GM19099 (cell line): ENCODE results near the gene SEMA3G.

Experiments used
- POLR2A ChIP-seq: IDR thresholded peaks from 3 replicates; pipeline ENCODE4 v1.6.1; 2011; ENCODE audit warnings: low read depth; ENCODE audit not compliant: insufficient read length; ENCODE audit errors: extremely low read depth

SEMA3G gene

DNA sequence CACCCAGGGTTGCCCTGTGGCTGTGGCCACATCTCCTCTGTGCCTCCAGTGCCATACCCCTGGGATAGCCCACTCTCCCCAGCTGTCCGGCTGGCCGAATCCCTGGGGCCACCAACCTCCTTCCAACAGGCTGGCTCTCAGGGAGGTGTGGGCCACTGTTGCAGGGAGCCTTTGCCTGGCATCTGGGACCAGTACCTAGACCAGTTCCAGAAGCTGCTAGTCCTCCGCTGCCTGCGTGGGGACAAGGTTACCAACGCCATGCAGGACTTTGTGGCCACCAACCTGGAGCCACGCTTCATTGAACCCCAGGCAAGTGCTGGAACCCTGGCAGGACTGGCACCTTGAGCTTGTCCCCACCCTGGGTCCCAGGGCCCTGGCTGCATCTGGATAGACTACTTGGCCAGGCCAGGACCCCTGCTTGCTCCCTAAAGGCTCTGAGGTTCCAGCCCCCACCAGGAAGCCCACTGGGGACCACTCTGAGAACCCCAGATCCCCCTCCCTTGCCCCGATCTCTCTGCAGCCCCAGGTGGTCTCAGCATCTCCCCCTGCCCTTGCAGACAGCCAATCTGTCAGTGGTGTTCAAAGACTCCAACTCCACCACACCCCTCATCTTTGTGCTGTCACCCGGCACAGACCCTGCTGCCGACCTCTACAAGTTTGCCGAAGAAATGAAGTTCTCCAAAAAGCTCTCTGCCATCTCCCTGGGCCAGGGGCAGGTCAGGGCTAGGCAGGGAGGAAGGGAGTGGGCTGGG, 50.0 kb downstream of the SEMA3G start:
- TF ChIP-seq POLR2A = no peak

DNA sequence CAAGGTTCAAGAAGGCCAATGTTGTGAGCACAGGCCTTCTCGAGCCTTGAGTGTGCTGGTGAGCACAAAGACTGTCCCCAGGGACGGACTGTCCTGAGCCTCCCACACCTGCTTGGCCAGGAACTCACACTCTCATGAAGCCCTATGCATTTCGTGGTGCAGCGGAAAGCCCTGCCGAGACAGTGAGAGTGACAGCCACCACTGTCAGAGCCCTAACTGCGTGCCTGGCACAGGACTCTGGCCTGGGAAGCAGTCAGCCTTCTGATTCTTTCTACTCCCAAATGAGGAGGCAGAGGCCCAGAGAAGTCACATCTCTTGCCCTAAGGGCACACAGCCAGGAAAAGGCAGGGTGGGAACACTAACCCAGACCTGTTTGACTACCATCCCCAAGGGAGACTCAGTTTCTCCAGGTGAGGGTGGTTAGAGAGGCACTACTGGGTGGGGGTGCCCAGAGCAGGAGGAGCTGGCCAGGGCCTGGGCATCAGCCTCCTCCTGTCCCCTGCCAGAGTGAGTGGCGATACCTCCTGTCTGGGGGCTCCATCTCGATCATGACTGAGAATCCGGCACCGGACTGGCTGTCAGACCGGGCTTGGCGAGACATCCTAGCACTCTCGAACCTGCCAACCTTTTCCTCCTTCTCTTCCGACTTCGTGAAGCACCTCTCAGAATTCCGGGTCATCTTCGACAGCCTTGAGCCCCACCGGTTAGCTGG, 50.8 kb downstream of the SEMA3G start:
- TF ChIP-seq POLR2A = no peak

DNA sequence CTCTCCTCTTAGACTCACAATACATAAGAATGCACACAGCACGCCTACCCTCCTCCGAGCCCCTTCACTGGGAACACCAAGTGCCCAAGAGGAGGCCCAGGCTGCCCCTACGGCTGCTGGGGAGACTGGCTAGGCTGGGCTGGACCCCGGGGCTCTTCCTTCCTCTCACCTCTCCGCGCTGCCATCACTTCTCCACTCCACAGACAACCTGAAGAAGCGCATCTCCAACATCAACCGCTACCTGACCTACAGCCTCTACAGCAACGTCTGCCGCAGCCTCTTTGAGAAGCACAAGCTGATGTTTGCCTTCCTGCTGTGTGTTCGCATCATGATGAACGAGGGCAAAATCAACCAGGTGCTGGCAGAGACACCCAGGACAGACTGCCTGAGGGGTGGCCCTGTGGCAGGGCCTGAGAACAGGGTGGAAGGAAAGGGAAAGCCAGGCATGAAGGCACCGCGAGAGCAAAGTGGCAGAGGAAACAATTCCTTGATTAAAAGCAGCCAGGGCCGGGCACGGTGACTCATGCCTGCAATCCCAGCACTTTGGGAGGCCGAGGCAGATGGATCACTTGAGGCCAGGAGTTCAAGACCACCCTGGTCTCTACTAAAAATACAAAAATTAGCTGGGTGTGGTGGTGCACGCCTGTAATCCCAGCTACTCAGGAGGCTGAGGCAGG, 51.6 kb downstream of the SEMA3G start:
- no peak for TF ChIP-seq POLR2A

DNA sequence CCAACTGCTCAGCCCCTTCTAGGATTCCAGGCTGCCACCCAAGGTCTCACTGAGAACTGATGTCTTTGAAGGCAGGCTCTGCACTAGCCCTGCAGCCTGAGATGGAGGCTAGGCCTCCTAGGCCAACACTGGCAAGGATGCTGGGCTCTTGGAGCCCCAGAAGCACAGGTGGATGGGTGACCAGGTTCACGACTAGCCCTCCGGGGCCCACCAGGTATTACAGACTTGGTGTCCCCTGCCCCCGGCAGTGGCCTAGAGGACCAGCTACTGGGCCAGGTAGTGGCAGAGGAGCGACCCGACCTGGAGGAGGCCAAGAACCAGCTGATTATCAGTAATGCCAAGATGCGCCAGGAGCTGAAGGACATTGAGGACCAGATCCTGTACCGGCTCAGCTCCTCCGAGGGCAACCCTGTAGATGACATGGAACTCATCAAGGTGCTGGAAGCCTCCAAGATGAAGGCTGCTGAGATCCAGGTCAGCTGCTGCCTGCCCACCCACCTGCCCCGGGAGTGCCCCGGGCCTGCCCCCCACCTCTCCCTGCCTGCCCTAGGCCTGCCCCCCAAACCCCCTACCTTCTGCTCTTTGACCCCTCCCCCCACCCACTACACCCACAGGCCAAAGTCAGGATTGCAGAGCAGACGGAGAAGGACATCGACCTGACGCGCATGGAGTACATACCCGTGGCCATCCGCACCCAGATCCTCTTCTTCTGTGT, 52.5 kb downstream of the SEMA3G start:
- TF ChIP-seq POLR2A = no peak

DNA sequence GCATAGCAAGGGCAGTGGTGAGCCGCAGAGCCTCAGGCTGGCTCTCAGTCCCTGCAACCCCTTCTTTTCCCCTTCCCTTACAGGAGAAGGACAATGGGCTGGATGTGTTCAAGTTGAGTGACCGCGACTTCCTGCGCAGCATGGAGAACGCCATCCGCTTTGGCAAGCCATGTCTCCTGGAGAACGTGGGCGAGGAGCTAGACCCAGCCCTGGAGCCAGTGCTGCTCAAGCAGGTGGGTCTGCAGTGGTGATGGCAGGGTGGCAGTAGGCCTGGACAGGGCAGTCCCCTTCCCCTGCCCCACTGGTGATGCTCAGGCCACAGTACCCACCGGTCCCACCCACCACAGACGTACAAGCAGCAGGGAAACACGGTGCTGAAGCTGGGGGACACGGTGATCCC, 53.8 kb downstream of the SEMA3G start:
- TF ChIP-seq POLR2A = no peak

DNA sequence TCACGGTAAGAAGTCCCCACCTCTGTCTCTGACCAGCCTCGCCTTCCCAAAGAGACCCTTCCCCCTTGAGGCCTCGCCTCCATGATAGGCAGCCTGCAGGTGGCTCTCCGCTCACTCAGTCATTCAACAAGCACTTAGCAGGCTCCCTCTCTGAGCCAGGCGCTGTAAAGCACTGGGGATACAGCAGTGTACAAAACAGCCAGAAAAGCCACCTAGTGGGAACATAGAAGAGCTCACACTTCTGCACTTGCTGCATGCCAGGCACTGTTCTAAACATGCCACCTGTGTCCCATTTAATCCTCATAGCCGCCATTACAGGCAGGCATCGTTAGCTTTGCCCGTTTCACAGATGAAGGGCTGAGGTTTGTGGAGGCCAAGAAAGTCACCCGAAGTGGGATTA, 56.0 kb downstream of the SEMA3G start:
- no peak for TF ChIP-seq POLR2A

DNA sequence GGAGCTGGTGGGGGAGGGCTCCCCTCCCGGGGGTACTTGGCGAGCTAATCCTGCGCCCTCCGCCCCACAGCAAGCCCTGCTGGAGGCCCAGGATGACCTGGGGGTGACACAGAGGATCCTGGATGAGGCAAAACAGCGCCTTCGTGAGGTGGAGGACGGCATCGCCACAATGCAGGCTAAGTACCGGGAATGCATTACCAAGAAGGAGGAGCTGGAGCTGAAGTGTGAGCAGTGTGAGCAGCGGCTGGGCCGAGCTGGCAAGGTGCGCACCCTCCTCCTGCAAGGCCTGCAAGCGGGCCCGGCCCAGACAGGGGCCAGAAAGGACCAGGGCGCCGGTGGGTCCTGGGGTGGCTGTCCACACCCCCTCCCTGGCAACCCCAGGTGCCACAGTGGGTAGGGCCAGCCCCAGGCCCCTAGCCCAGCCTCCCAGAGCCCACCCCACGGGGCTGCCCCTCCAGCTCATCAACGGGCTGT, 56.5 kb downstream of the SEMA3G start:
- TF ChIP-seq POLR2A = no peak

DNA sequence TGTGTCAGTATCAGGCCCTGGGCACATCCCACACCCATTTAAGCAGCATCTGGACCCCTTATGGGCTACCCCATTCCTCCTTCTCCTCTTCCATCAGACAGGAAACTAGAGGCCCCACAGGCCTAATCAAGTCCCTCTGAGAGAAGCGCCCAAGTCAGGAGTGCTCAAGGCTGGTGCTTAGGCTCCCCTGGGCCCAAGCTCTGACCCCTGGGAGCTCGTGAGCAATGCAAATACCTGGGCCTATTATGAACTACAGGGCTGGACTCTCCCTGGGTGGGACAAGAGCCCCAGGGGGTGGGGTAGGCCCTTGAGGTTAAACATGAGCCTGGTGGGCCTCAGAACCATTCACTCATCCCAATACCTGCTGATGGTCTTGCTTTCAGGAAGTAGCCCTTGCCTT, 57.4 kb downstream of the SEMA3G start:
- no peak for TF ChIP-seq POLR2A

DNA sequence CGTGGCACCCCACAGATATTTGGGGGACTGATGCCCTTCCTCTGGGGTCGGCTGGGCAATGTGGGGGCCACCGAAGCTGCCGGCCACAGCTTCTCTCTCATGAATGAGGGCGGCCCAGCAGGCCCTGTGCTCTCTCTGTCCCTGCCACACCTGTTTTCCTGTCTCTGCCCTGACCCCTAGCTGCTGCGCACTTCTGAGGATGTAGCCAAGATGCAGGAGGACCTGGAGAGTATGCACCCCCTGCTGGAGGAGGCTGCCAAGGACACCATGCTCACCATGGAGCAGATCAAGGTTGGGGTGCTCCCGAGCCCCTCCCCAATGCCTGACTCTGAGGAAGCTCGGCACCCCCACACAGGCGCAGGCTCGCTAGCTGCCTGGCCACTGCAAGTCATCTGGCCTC, 59.7 kb downstream of the SEMA3G start:
- no peak for TF ChIP-seq POLR2A

DNA sequence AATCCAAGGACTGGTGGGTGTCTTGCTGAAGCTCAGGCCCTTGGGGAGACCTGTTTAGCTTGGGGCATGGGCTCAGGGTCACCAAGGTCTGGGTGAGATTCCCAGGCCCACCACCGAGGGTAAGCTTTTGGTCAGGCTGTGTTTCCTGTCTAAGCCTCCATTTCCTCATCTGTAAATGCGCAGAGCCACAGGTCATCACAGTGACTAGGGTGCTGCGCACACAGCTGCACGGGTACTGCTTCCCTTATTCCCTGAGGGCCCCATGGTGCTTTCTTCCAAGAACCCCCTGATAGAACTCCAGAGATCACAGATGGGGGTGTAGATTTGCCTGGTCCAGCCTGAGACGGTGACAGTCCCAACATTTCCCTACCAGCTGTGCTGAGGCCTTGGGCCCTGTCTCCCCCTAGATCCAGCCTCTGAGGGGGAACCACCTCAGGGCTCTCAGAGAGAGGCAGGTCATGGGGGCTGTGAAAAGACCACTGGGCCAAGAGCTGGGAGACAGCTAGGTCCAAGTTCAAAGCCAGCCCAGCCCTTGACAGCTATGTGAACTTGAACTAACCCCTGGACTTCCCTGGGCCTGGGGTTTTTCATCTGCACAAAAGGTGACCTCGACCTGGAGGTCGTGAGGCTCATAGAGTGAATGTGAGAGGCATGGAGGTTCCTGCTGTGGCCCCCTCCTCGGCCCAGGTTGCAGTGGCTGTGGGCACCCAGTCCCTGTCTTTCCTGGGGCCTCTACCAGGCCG, 60.7 kb downstream of the SEMA3G start:
- TF ChIP-seq POLR2A = no peak

DNA sequence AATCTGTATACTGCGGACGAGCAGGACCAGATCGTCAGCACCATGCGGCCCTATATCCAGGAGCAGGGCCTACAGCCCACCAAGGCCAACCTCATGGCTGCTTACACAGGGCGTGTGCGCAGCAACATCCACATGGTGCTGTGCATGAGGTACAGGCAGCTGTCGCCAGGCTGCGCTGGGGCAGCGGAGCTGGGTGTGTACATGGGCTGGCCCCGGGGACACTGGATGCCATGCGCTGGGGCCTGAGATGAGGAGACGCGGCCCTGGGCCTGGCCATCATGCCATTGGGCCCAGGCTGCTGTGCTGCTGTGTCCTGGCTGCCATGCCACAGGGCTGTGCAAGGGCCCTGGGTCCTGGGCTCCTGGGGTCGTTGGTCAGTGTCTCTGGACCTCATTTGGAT, 61.5 kb downstream of the SEMA3G start:
- no peak for TF ChIP-seq POLR2A
